Kidney epithelial cell (primary cell): Measurements from ENCODE around the gene ME1. TPM values are rescaled to one million over a fixed set of nuclear protein-coding genes. Genes with fewer than 3 reads are reported as not detected.
A peak's percentile ranks its signal among the peaks of the same experiment; 100 is the strongest.

ENCODE experiments used
- DNase-seq: peaks from one replicate; pipeline ENCODE4 v3.0.0-alpha.2; 2010; ENCODE audit warnings: low read depth
- H3K27me3 ChIP-seq: 2 replicates; pipeline ENCODE4 v1.6.0; 2011; ENCODE audit warnings: low read length; ENCODE audit not compliant: control insufficient read depth, insufficient read depth
- H3K36me3 ChIP-seq: 2 replicates; pipeline ENCODE4 v1.5.1; 2011; ENCODE audit warnings: low read length; ENCODE audit not compliant: control insufficient read depth, insufficient read depth
- H3K4me3 ChIP-seq: 2 replicates; pipeline ENCODE4 v1.5.1; 2011; ENCODE audit warnings: low read depth, mild to moderate bottlenecking, control low read depth, low read length
- CTCF ChIP-seq: IDR thresholded peaks from 2 replicates; pipeline ENCODE4 v1.5.1; 2011; ENCODE audit warnings: mild to moderate bottlenecking, moderate library complexity, low read length, control low read depth, inconsistent platforms; ENCODE audit not compliant: insufficient read depth, poor library complexity, severe bottlenecking
- total RNA-seq: library from RNA; depleted of rRNA; stranded (reverse); fragments of >200 nt; gene quantifications from 2 replicates; pipeline ENCODE4 v1.2.3, GENCODE V29; 2015

The ME1 gene
- total RNA-seq, 1 donor from 2014 or later = 13.8 TPM

GRCh38 chr6:83442752-83443151 lies 11.9 kb upstream of the ME1 start:
- TF ChIP-seq CTCF = no peak
- H3K36me3 ChIP-seq = no peaks in the 10 kb centered on the region
- no peak overlapping the region for H3K4me3 ChIP-seq
- DNase-seq = peak; percentile 29
- H3K27me3 ChIP-seq = no peaks in the 10 kb centered on the region

DNA sequence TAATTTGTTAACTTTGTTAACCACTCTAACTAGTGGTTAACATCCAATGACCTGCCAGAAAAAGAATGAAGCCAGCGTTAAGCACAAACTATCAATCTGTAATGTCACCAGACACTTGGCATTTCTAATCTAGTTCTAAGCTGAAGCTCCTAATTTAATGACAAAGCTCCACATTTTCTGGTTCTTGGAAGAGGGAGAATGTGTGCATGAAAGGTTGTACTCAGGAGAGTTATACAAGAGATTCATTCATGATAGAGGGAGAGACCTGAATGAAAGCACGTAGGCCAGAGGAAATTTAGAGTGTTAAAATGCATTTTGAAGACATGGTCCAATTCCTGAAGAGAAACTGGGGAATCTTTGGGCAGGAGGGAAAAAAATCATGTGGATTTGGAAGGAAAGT lies 8.3 kb upstream of the ME1 start:
- Histone ChIP-seq H3K4me3 (no peak overlapping the region), H3K36me3 (no peaks in the 10 kb centered on the region), H3K27me3 (no peaks in the 10 kb centered on the region)
- no peak for TF ChIP-seq CTCF
- DNase-seq = no peak

DNA sequence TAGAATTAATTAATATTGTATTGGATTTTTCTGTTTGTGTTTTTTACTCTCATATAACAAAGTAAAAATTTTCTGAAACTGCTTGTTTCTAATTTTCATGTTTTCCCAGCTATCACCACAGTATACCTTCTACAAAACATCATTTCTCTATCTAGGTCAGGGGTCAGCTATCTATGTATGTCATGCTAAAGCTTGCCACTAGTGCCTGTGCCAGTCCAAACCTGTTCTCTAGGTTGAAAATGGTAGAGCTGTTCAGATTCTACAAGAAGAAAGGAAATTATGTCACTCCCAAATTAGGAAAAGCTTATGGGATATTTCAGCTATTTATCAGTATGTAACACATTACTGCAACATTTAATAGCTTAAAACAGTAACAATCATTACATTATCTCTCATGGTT lies 5.8 kb upstream of the ME1 start:
- no peak overlapping the region for H3K4me3 ChIP-seq
- DNase-seq = no peak
- no peaks in the 10 kb centered on the region for H3K27me3 ChIP-seq
- no peak for TF ChIP-seq CTCF
- no peaks in the 10 kb centered on the region for H3K36me3 ChIP-seq

DNA sequence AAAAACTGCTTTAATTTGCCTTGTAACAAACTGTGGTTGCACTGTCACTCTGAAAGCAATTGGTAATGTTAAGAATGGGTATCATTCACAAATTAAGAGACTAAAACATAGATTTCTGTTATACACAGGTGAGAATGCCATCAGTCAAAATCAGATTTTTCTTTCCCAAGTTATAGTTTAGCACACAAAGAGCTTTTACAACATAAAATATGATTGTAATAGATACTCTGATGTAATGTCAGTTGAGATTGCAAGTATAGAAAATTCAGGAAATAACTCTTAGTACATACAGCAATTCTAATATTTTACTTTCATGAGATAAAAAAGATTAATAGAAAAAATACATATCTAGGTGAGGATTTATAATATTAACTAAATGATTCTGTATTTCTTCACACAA lies 2.3 kb upstream of the ME1 start:
- Histone ChIP-seq H3K27me3 (no peaks in the 10 kb centered on the region), H3K4me3 (no peak overlapping the region), H3K36me3 (no peaks in the 10 kb centered on the region)
- TF ChIP-seq CTCF = no peak
- no peak for DNase-seq

DNA sequence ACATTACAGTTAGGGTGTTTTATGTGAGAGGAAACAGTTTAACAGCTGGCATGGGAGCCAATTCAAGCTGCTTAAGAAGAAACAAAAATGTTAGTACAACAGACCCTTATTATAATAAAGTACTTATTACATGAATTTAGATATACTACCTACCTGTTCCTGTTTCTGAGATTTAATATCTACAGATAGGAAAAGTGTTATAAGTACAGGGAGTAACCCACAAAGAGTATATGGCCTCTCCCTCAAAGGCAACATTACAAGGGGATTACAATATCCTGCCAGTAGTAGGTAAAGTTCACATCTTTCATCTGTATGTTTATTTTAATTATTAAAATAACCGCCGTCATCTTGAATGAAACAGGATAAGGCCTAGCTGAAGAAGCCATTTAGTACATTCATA lies 1.8 kb upstream of the ME1 start:
- Histone ChIP-seq H3K4me3 (no peak overlapping the region), H3K27me3 (no peaks in the 10 kb centered on the region), H3K36me3 (no peaks in the 10 kb centered on the region)
- no peak for TF ChIP-seq CTCF
- DNase-seq = no peak

DNA sequence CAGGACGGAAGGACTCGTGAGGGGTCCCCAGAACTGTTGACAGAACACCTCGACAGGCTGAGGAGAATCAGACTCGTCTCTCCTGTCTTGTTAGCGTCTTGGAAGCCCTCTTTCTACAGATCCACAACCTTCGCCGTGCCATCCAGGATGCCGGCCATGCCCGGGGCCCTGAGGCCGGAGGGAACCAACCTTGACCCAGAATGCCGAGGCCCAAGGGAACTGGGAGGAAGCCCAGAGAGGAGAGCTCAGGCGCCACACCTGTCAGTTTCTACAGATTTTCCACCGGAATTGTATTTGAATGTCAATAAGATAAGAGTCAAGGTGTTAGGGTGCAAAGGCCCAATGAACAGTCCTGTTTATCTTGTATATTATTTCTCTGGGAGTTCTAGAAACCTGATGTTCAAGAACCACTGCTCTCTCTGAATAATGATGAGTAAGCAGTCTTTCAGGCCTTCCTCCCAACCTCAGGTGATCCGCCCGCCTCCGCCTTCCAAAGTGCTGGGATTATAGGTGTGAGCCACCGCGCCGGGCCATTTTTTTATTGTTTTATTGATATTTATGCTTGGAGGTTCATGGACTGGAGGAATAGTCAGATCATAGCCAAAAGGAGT lies 799 bp upstream of the ME1 start:
- no peak for DNase-seq
- TF ChIP-seq CTCF = no peak
- H3K27me3 ChIP-seq = no peaks in the 10 kb centered on the region
- peak overlapping the region; percentile 79 for H3K4me3 ChIP-seq
- H3K36me3 ChIP-seq = no peaks in the 10 kb centered on the region
